Spleen (tissue), 7 donors: ENCODE data around the gene PRAF2.

Experiments used
- POLR2A ChIP-seq, 3 donors: fragments of 450-650 bp; IDR thresholded peaks; one replicate each; pipeline ENCODE4 v1.5.1; 2017; ENCODE audit warnings: antibody characterized with exemption in 3 of 3, mild to moderate bottlenecking in 1 of 3
- POLR2AphosphoS5 ChIP-seq, 3 donors: sonication (generic); formaldehyde crosslinking; IDR thresholded peaks; one replicate each; pipeline ENCODE4 v1.5.1; 2017; ENCODE audit warnings: antibody characterized with exemption in 3 of 3
- TF ChIP-seq, protein P1 (sequence below), 11 experiments: fragments of 200-600 bp in 7 of 11; fragments of 450-650 bp in 4 of 11; sonication (generic) in 4 of 11; IDR thresholded peaks in 8 of 11; conservative IDR thresholded peaks in 3 of 11; 1 replicate in 7 of 11; 2 replicates in 4 of 11; pipeline versions ENCODE4 v1.4.0 to v1.8.0; 2016 to 2021; ENCODE audit warnings: antibody characterized with exemption in 11 of 11, inconsistent platforms in 4 of 11, mild to moderate bottlenecking in 1 of 11
- donor health status: DM: no; HTN: no; CAD: no; lungs with moderate emphysema.
- donor health status: DM: no; HTN: no; CAD: no.
- donor health status: DM: no; HTN: no; CAD: no.

DNA sequence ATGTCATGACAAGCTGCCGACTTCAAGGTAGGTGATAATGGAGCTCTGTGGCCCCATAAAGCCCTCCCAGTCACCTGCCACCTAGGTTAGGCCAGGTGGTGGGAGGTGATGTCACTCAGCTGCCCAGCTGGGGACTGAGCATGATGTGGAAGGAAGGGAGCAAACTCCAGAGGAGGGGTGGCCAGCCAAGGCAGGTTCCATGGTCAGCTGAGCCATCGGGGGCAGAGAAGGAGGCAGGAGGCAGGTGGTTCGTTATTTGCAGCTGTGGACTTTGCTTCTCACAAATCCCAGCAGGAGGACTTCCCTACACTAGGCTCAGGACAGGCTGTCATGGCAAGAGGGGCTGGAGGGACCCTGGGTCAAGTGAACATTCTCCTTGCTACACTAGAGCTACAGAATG is 12.9 kb downstream of the PRAF2 start:
- TF ChIP-seq, protein P1, sequence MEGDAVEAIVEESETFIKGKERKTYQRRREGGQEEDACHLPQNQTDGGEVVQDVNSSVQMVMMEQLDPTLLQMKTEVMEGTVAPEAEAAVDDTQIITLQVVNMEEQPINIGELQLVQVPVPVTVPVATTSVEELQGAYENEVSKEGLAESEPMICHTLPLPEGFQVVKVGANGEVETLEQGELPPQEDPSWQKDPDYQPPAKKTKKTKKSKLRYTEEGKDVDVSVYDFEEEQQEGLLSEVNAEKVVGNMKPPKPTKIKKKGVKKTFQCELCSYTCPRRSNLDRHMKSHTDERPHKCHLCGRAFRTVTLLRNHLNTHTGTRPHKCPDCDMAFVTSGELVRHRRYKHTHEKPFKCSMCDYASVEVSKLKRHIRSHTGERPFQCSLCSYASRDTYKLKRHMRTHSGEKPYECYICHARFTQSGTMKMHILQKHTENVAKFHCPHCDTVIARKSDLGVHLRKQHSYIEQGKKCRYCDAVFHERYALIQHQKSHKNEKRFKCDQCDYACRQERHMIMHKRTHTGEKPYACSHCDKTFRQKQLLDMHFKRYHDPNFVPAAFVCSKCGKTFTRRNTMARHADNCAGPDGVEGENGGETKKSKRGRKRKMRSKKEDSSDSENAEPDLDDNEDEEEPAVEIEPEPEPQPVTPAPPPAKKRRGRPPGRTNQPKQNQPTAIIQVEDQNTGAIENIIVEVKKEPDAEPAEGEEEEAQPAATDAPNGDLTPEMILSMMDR (IDR thresholded peaks at IDR 0.05 in 8 of 11, conservative IDR thresholded peaks at IDR 0.05 in 3 of 11): no peak
- TF ChIP-seq POLR2AphosphoS5 (IDR thresholded peaks at IDR 0.05) (no peak), POLR2A (IDR thresholded peaks at IDR 0.05) (no peak)
